AG08396 (cell line): ENCODE data around the gene CMYA5.
A peak's percentile ranks its signal among the peaks of the same experiment; 100 is the strongest.
"Not testable (repeated sequence)": the region's sequence is repeated elsewhere in the genome, so short reads cannot be mapped to it uniquely, and the experiment has no call there.

Experiments used
- DNase-seq: peaks from one replicate; pipeline ENCODE4 v3.0.0; 2012; ENCODE audit warnings: low spot score, mixed read lengths

CMYA5 gene

DNA sequence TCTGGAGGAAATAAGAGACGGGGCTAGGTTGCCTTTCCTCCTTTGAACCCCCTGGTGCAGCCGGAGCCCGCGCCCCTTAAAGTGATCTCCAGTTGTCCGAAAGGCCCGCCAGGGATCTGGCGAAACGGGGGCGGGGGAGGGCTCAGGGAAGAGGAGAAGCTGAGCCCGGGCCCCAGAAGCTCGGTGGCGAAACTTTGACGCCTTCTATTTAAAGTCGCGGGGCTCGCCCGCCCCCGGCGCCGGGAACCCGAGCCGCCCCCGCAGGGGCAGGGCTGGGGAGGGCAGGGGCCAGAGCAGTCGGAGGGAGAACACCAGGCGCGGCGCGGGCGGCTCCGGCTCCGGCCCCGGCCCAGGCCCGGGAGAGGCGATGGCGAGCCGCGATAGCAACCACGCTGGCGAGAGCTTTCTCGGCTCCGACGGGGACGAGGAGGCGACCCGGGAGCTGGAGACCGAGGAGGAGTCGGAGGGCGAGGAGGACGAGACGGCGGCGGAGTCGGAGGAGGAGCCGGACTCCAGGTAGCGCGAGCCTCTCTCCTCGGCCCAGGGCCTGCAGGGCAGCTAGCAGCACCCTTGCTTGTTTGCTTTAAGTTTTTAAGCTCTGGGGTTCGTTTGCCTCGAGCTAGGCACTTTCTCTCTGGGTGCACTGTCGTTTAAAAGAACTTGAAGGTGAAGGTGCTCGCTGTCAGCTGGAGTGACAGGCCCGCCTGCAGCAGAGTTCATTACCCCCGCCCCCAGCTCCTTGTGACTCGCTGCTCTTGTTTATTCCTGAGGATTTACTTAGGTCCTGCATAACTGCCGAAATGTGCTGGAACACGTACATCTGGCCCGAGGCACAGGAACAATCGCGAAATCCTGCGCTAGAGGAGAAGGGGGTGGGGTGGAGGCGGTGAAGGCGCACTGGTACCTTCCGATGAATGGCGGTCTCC is at the start of gene CMYA5:
Gene CMYA5, plus strand, starts transcription at position 296 of the 926 bp plus-strand sequence. Its CDS starts 72 bp downstream, at position 368.
- DNase-seq, result peak; percentile 53

DNA sequence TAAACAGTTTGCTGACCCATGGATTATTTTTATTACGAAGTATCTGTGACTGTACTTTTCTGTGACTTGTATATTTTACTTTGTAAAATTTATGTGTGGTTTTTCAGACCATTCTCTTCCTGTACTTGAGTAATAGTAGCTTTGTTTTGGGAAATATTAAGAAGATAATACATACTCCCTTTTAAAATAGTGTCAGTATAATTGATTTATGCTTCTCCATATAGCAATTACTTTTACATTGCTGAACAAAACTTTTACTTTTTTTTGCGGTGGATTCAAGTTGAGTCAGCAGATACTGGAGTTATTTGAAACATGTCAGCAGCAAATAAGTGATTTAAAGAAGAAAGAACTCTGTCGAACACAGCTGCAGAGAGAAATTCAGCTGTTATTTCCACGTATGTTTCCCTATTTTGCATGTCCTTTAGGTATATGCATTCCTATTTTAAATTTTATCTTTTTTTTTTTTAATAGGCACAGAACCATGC is 49.0 kb upstream of the CMYA5 start:
- no peak for DNase-seq

DNA sequence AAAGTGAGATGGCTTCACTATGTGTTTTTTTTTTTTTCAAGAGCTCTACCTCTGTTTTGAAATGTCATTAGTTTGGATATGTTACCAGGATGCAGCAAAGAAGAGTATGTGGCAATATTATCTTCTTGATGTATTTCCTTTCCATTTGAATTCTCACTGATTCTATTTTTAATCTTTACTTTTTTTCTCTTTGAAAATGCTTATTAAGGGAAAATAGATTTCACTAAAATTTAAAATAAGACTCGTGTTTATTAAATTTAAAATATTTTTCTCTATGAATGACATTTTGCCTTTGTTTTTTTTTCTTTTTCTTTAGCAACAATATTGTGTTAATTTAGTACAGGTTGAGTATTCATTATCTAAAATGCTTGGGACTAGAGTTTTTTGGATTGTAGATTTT is 48.2 kb upstream of the CMYA5 start:
- DNase-seq, result no peak

DNA sequence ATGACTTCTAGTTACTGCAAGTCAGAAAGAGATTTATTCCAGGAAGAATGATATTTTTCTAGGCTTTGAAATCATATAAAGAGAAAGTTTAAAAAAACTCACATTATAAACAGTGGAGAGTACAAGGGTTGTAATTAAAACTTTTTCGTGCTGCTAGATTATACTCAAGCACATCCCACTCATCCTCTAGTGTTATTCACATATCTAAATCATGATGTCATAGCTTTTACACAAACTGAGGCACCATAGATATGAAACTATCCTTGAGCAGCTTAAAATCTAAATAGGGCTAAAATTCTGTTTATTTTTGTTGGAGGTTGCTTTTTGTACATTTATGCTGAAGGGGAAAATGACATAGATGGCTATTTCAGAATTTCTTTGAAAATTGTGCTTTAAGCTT is 47.4 kb upstream of the CMYA5 start:
- DNase-seq, result no peak

DNA sequence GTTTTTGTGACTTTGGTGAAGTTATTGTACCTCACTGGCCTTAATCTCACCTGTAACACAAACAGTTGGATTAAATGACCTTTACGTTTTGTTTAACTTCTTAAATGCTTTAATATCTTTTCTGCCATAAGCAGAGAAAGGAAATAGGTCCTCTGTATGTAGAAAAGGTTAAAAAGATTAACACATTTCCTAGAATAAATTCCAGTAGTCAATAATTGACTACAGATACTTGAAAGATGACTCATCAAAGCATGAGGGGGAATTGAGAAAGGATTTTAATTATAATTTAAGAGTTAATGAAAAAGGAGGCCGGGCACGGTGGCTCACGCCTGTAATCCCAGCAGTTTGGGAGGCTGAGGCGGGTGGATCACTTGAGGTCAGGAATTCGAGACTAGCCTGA is 35.8 kb upstream of the CMYA5 start:
- DNase-seq, result no peak

DNA sequence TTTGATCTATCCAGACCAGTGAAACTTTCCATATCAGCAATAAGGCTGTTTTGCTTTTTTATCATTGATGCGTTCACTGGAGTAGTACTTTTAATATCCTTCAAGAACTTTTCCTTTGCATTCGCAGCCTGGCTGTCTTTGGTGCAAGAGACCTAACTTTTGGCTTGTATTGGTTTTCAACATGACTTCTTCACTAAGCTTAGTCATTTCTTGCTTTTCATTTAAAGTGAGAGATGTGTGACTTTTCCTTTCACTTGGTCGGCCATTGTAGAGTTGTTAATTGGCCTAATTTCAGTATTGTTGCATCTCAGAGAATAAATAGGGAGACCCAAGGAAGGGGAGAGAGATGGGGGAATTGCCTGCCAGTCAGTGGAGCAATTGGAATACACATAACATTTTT is 26.4 kb upstream of the CMYA5 start:
- DNase-seq, result no peak

DNA sequence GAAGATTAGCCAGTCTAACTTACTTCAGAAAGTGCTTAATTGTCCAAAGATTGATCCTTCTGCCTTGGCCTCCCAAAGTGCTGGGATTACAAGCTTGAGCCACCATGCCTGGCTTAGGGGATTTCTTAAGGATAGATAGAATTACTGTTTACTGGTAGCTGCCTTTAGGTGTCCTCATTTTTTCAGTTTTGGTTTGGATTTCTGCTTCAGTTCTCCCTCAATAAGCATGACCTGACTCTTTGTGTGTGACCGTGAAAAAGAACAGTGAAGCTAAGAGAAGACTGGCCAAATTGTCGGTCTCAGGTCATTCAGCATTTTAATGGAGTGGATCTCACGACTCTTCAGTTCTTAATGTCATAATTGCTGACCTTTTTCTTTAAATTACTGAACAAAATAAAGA is 22.9 kb upstream of the CMYA5 start:
- DNase-seq, result no peak

DNA sequence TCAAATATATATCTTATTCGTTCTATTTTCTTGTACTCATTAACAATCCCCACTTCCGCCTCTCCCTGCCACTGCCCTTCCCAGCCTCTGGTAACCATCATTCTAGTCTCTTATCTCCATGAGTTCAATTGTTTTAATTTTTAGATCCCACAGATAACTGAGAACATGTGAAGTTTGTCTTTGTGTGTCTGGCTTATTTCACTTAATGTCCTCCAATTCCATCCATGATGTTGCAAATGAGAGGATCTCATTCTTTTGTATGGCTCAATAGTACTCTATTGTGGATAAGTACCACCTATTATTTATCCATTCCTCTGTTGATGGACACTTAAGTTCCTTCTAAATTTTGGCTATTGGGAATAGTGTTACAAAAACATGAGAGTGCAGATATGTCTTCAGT is 17.2 kb upstream of the CMYA5 start:
- DNase-seq, result no peak

DNA sequence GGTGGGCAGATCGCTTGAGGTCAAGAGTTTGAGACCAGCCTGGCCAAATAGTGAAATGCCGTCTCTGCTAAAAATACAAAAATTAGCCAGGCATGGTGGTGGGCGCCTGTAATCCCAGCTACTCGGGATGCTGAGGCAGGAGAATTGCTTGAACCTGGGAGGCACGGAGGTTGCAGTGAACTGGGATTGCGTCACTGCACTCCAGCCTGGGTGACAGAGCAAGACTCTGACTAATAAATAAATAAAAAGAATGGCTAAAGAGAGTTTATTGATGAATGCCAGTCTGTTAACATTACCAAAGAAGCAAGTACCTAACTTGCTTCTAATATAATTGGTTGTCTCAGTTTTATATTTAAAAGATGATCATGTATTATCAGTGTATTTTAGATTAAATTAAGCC is 13.3 kb upstream of the CMYA5 start:
- not testable (repeated sequence) for DNase-seq

DNA sequence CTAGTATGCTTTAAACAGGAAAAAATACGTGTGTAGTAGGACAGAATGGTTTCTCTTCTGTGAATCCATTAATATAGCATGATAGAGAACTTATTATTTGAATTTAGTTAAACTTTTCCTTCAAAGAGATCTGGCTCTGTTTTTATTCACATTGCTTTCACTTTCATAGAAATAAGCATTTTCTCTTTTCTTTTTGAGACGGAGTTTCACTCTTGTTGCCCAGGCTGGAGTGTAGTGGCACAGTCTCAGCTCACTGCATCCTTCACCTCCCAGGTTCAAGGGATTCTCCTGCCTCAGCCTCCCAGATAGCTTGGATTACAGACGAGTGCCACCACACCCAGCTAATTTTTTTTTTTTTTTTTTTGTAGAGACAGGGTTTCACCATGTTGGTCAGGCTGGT is 7.5 kb upstream of the CMYA5 start:
- not testable (repeated sequence) for DNase-seq

DNA sequence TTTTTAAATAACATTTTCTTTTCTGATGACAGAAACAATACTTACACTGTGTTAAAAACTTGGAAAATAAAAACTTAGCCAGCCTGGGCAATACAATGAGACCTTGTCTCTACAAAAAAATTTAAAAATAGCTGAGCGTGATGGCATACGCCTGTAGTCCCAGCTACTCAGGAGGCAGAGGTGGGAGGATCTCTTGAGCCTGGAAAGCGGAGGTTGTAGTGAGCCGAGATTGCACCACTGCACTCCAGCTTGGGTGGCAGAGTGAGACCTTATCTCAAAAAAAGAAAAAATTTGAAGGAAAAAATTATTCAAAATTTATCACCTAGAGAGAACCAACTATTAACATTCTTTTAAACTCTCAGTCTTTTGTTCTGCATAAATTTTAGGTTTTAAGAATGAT is 4.9 kb upstream of the CMYA5 start:
- DNase-seq, result no peak

DNA sequence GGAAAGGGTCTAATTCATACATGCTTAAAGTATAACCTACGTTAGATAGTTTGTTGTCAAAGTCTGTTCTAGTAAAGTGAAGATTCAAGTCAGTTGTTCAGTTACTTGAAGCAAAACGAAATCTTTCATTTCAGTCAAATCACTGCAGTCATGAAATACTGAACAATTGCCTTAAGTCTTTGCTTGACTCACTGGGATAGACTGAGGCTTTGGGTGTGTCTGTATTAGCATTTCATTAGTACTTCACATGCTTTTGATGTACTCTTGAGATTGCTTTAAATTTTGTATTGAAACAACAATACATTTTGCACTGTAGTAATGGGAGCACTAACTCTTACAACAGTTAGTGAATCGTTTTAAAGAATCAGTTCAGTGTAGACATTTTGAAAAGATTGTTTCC is 4.0 kb upstream of the CMYA5 start:
- no peak for DNase-seq

DNA sequence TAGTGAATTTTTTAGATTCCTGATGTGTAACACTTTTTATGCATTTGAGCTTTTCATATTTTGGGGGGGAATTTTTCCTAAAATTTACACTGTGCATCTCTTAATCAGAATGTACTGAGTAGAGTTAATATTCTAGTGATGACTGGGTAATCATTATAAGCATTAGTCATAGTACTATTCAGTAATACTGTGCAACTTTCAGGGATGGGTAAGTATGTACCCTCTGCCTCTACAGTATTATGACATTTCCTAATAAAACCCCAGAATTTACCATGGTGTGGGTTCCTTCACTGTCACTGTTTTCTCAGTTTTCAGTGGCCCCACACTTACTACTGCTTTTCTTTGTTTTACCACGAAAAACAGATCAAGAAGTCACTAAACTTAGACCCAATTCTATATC is 2.8 kb upstream of the CMYA5 start:
- DNase-seq, result peak; percentile 34

DNA sequence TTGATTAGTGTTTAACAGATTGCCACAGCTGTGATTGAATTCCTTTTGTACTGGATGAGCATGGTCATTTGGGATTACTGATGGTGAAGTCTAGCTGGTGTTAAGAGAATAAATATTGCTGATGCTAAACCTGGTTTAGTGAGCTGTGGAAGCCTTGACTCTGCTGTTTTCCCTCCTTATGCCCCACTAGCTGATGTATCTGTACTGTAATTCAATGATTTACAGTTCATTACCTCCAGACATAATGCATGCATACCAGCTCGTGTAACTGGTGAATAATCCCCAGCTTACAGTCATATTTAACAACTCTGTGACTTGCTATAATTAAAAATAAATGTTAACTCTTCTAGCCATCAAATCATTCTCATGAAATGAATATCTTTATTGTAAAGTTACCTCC is 1.7 kb upstream of the CMYA5 start:
- no peak for DNase-seq

DNA sequence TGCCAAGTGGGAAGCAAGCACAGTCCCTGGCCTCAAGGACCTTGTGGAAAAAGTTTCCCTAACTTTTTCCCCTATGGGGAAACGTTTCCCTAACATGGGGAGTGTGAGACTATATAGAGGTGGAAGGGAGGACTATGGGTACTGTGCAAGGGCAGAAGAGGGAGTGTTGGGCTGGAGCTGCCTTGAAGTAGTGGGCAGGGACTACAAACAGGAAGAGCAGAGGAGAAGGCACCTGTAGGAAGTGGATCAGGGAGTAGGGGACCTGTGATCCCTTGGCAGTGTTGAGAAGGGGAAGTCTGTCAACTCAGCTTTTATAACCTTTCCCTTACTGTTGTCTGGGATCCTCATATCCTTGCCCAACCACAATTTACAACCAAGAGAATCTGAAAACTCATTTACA is 1.4 kb downstream of the CMYA5 start:
- no peak for DNase-seq

DNA sequence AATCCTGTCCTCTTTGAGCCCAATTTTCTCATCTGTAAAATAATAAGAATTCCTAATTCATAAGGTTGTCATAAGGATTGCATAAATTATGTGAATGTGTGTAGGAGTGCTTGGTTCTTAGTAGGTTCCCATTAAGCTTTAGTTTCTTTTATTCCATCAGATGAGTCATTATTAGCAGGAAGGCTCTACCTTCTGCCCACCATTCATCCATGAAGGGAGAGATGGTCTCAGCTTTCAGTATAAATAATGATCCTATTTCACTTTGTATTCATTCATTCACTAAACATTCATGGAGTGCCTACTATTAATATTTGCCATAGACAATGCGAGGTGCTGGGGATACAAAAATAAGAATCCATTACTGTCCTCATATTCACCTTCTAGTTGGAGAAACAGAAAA is 3.0 kb downstream of the CMYA5 start:
- no peak for DNase-seq

DNA sequence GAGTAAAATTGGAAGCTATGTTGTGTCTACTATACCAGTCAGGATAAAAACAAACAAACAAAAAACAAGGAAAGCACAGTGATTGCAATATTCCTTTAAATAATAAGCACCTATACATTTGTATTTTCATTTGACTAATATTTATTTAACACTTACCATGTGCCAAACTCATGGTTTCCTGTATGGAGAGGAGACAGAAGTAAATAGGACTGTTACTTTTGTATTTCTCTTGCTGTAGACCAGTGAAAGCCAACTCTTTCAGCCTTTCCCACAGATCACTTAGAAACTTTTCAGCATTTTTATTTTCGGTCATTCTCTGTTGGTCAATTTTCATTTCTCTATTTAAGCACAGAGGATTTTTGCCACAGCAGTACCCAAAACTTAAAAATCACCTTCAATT is 4.5 kb downstream of the CMYA5 start:
- no peak for DNase-seq

DNA sequence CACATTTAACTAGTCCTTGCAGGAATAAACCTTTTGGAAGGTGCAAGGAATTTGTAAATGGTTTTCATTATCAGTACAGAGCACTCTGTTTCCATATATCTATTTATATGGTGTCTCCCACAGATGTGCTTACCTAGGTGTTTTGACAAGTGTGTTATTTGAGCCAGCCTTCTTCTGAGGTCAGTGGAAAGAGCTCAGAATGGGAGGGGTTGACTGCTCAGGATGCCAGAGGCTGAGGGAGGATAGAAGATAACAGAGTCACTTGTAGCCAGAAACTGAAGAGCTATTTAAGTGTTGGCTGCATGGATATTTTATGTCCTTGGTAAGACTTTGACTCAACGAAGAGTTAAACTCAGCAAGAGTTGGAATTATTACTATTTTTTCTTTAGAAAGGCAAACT is 5.0 kb downstream of the CMYA5 start:
- no peak for DNase-seq

DNA sequence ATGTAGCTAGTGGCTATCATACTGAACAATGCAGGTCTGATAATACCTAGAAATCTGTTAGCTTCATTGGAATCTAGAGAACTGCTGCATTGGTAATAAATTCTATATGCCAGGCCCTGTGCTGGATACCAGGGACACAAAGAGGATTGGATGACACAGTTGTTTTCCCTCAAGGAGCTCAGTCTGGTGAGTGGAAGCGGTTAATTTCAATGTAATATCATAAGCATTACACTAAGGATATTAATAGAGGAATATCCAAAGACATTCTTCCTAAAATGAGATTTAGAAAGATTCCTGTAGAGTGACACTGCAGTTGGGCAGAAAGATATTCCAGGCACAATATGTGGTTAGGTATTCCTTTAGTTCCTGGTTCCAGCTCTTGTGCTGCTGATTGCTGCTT is 5.9 kb downstream of the CMYA5 start:
- DNase-seq, result no peak

DNA sequence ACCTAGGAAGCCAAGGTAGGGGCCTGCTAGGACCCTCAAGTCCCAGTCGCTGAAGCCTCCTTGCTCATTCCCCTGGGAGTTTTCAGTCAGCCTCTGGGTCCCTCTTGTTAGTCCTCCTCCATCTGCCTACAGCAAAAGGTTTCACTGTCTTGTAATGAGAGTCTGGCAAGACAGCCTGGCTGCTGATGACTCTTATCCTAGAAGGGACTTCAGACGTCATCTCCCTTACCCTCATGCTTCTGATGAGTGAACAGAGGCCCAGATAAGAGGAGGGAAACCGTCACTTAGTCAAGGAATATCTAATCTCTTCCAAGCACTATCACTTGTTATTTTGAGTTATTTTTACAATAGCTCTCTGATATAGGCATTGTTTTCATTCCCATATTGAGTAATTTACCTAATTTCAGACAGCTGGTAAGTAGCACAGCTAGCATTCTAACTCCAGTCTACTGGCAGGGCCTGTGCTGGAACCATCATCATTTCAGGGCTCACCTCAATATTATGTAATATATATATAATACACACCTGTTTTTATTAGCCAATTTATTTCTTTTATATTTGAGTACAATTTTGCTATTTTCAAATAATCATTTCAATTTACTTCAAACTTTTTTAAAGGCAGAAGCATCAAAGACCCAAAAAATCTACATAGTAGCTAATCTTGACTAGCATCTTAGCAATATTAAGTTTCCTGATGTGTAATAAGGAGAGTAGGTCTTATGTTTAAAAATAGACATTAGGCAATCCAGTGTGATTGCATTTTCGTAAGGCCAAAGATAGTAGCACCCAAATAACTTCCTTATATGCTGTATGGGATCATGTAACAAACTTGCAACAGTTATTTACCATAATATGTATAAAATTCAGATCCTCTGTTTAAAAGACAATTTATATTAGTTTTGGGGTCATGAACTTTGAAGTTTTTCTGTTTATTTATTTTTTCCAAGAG is 7.9 kb downstream of the CMYA5 start:
- DNase-seq, result no peak

DNA sequence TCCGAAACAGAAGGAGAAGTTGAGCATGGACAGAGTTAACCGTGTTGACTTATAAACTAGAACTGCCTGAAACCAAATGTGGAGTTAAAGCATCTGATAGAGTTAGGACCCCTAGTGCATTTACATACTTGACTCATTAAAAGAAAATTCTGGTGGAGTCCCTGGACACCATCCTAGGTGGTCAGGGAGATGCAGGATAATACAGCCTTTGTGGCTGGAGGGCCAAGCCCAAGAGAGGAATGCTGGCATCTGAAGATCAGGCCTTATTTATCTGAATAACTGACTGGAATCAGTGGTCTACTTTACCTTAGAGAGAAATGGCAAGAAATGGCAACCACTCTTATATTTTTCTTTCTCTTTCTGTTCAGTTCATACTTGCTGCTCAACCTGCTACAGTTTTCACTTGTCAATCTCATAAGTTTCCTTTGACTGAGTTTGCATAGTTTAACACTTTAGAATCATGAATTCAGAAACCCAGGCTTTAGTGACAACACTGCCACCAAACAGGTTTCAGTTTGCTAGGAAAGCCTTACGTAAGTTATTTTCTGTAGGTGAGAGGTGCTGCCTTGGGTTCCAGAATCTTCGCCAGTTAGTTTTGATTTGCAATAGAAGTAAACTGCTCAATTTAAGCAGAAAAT is 10.2 kb downstream of the CMYA5 start:
- DNase-seq, result no peak
